Measurements from ENCODE around the gene B4GALNT2.
"Not testable (repeated sequence)": the region's sequence is repeated elsewhere in the genome, so short reads cannot be mapped to it uniquely, and the experiment has no call there.

The B4GALNT2 gene

GRCh38 chr17:49093131-49093530 is 39.4 kb upstream of the B4GALNT2 start:
- H3K4me3 ChIP-seq (ENCODE audit: low read depth, low read length), result no peak overlapping the region
- no peak for TF ChIP-seq CTCF (IDR thresholded peaks at IDR 0.05; ENCODE audit: borderline replicate concordance, insufficient read depth, low read depth, low read length)

- no peak for TF ChIP-seq CTCF (IDR thresholded peaks at IDR 0.05; ENCODE audit: borderline replicate concordance, insufficient read depth, low read depth, low read length)
- no peak overlapping the region for H3K4me3 ChIP-seq (ENCODE audit: low read depth, low read length)
These were observed 32.0 kb upstream of the B4GALNT2 start for GRCh38 chr17:49100601-49101000.

GRCh38 chr17:49101054-49101534 is 31.5 kb upstream of the B4GALNT2 start:
- no peak for TF ChIP-seq CTCF (IDR thresholded peaks at IDR 0.05; ENCODE audit: borderline replicate concordance, insufficient read depth, low read depth, low read length)
- H3K4me3 ChIP-seq (ENCODE audit: low read depth, low read length), result no peak overlapping the region

- H3K4me3 ChIP-seq (ENCODE audit: low read depth, low read length), result not testable (repeated sequence)
These were observed 29.2 kb upstream of the B4GALNT2 start for GRCh38 chr17:49103360-49103759.

- H3K4me3 ChIP-seq (ENCODE audit: low read depth, low read length), result no peak overlapping the region
- TF ChIP-seq CTCF (IDR thresholded peaks at IDR 0.05; ENCODE audit: borderline replicate concordance, insufficient read depth, low read depth, low read length), result no peak
These were observed 28.0 kb upstream of the B4GALNT2 start for GRCh38 chr17:49104511-49105074.

GRCh38 chr17:49106321-49107210 is 26.0 kb upstream of the B4GALNT2 start:
- no peak overlapping the region for H3K4me3 ChIP-seq (ENCODE audit: low read depth, low read length)
- no peak for TF ChIP-seq CTCF (IDR thresholded peaks at IDR 0.05; ENCODE audit: borderline replicate concordance, insufficient read depth, low read depth, low read length)

- TF ChIP-seq CTCF (IDR thresholded peaks at IDR 0.05; ENCODE audit: borderline replicate concordance, insufficient read depth, low read depth, low read length), result no peak
- H3K4me3 ChIP-seq (ENCODE audit: low read depth, low read length), result no peak overlapping the region
These were observed 25.4 kb upstream of the B4GALNT2 start for GRCh38 chr17:49107211-49107557.

All from GM12875 (cell line).